Activated CD8-positive, alpha-beta memory T cell treated with anti-CD3 and anti-CD28 coated beads, Interleukin-2, amount 50 U/mL, for 24 hours (primary cell): ENCODE measurements around the gene MEF2B.
A peak's percentile ranks its signal among the peaks of the same experiment; 100 is the strongest.
"Not testable (repeated sequence)": the region's sequence is repeated elsewhere in the genome, so short reads cannot be mapped to it uniquely, and the experiment has no call there.

ENCODE experiments used
- DNase-seq: peaks from one replicate; pipeline ENCODE4 v3.0.0-alpha.2; 2020; ENCODE audit errors: extremely low read depth

Gene MEF2B

GRCh38 chr19:19155495-19156219 is 14.4 kb downstream of the MEF2B start:
- no peak for DNase-seq

- no peak for DNase-seq
Measured at GRCh38 chr19:19154768-19155494, 15.1 kb downstream of the MEF2B start.

- no peak for DNase-seq
Measured at GRCh38 chr19:19152668-19153384, 17.2 kb downstream of the MEF2B start.

- no peak for DNase-seq
Measured at GRCh38 chr19:19151418-19151817, 18.6 kb downstream of the MEF2B start.

- no peak for DNase-seq
Measured at GRCh38 chr19:19149435-19149834, 20.6 kb downstream of the MEF2B start.

- DNase-seq: not testable (repeated sequence)
Measured at GRCh38 chr19:19148504-19148903, 21.6 kb downstream of the MEF2B start.

GRCh38 chr19:19147344-19147743 is 22.7 kb downstream of the MEF2B start:
- DNase-seq: no peak

- DNase-seq: no peak
Measured at GRCh38 chr19:19146865-19147264, 23.2 kb downstream of the MEF2B start.

- DNase-seq: peak; percentile 69
Measured at GRCh38 chr19:19145684-19146608, 24.1 kb downstream of the MEF2B start.

GRCh38 chr19:19145281-19145680 is 24.8 kb downstream of the MEF2B start:
- DNase-seq: no peak

- no peak for DNase-seq
Measured at GRCh38 chr19:19142347-19142746, 27.7 kb downstream of the MEF2B start.

- DNase-seq: no peak
Measured at GRCh38 chr19:19140476-19140875, 29.6 kb downstream of the MEF2B start.

- DNase-seq: no peak
Measured at GRCh38 chr19:19139876-19140229, 30.2 kb downstream of the MEF2B start.

GRCh38 chr19:19138109-19138981 is 31.7 kb downstream of the MEF2B start, which contains the start of gene TMEM161A:
Gene TMEM161A, minus strand, starts transcription at chr19:19138478. Its CDS starts 50 bp downstream, at chr19:19138428.
- DNase-seq: peak; percentile 95

- DNase-seq: no peak
Measured at GRCh38 chr19:19137556-19138108, 32.4 kb downstream of the MEF2B start.

- DNase-seq: not testable (repeated sequence)
Measured at GRCh38 chr19:19135713-19136112, 34.4 kb downstream of the MEF2B start.

GRCh38 chr19:19134687-19135158 is 35.3 kb downstream of the MEF2B start:
- DNase-seq: no peak

GRCh38 chr19:19133985-19134384 is 36.1 kb downstream of the MEF2B start:
- no peak for DNase-seq

GRCh38 chr19:19132912-19133311 is 37.2 kb downstream of the MEF2B start:
- no peak for DNase-seq

GRCh38 chr19:19131989-19132388 is 38.1 kb downstream of the MEF2B start:
- no peak for DNase-seq
